Measurements from ENCODE around the gene SRMS.
"Not testable (repeated sequence)": the region's sequence is repeated elsewhere in the genome, so short reads cannot be mapped to it uniquely, and the experiment has no call there.

The SRMS gene

GRCh38 chr20:63518946-63519667 lies 28.4 kb downstream of the SRMS start:
- no peak for DNase-seq (ENCODE audit: low read depth)
- no peak for TF ChIP-seq CTCF (IDR thresholded peaks at IDR 0.05; ENCODE audit: low read length, missing control alignments)
- peak overlapping the region; percentile 81 for H3K4me3 ChIP-seq (replicated peaks; ENCODE audit: low read depth, low read length)

- no peak for TF ChIP-seq CTCF (IDR thresholded peaks at IDR 0.05; ENCODE audit: low read length, missing control alignments)
- H3K4me3 ChIP-seq (replicated peaks; ENCODE audit: low read depth, low read length): no peak overlapping the region
- no peak for DNase-seq (ENCODE audit: low read depth)
Observed at GRCh38 chr20:63518351-63518861, 29.1 kb downstream of the SRMS start.

GRCh38 chr20:63517376-63518309 lies 29.9 kb downstream of the SRMS start:
- H3K4me3 ChIP-seq (replicated peaks; ENCODE audit: low read depth, low read length): no peak overlapping the region
- DNase-seq (ENCODE audit: low read depth): no peak
- TF ChIP-seq CTCF (IDR thresholded peaks at IDR 0.05; ENCODE audit: low read length, missing control alignments): no peak

GRCh38 chr20:63514520-63514919 lies 33.0 kb downstream of the SRMS start:
- not testable (repeated sequence) for DNase-seq (ENCODE audit: low read depth)

GRCh38 chr20:63513207-63513606 lies 34.3 kb downstream of the SRMS start:
- TF ChIP-seq CTCF (IDR thresholded peaks at IDR 0.05; ENCODE audit: low read length, missing control alignments): no peak
- H3K4me3 ChIP-seq (replicated peaks; ENCODE audit: low read depth, low read length): no peak overlapping the region
- DNase-seq (ENCODE audit: low read depth): no peak

More at GRCh38 chr20:63514520-63514919, 33.0 kb downstream of the SRMS start:
- H3K4me3 ChIP-seq (replicated peaks; ENCODE audit: low read depth, low read length): not testable (repeated sequence)

- no peak for DNase-seq (ENCODE audit: low read depth)
- no peak overlapping the region for H3K4me3 ChIP-seq (replicated peaks; ENCODE audit: low read depth, low read length)
- no peak for TF ChIP-seq CTCF (IDR thresholded peaks at IDR 0.05; ENCODE audit: low read length, missing control alignments)
Observed at GRCh38 chr20:63509088-63509564, 38.4 kb downstream of the SRMS start.

Data from fibroblast of pulmonary artery (primary cell).